Nephron (organoid): ENCODE measurements around the gene B4GALNT3.

Source experiments
- H3K27ac Mint-ChIP-seq, 3 experiments: 2 replicates each; pipeline ENCODE4 v1.8.0; 2020; ENCODE audit warnings: mixed read lengths in 3 of 3, mild to moderate bottlenecking in 2 of 3, moderate library complexity in 1 of 3
- H3K27me3 Mint-ChIP-seq: 2 replicates; pipeline ENCODE4 v1.8.0; 2021; ENCODE audit warnings: low read depth, mild to moderate bottlenecking, moderate library complexity, mixed read lengths
- H3K36me3 Mint-ChIP-seq: 2 replicates; pipeline ENCODE4 v1.8.0; 2020; ENCODE audit warnings: low read depth, mixed read lengths
- H3K4me1 Mint-ChIP-seq: 2 replicates; pipeline ENCODE4 v1.8.0; 2020; ENCODE audit warnings: mixed read lengths
- H3K4me3 Mint-ChIP-seq, 3 experiments: 2 replicates each; pipeline ENCODE4 v1.8.0; 2020; ENCODE audit warnings: mild to moderate bottlenecking in 3 of 3, mixed read lengths in 3 of 3, moderate library complexity in 2 of 3
- H3K9me3 Mint-ChIP-seq: 2 replicates; pipeline ENCODE4 v1.8.0; 2020; ENCODE audit warnings: mixed read lengths
- CTCF ChIP-seq, 3 experiments: fragments of 200-600 bp; sonication (generic); IDR thresholded peaks; one replicate each; pipeline ENCODE4 v1.5.0; 2021; ENCODE audit warnings: antibody characterized with exemption in 3 of 3; ENCODE audit not compliant: unreplicated experiment in 3 of 3

Gene B4GALNT3

GRCh38 chr12:541676-542324 is 82.1 kb downstream of the B4GALNT3 start:
- H3K4me1 Mint-ChIP-seq, result peaks cover 47% of the 10 kb centered on the region
- peaks cover 29% of the 10 kb centered on the region for H3K27me3 Mint-ChIP-seq

GRCh38 chr12:542395-543113 is 82.8 kb downstream of the B4GALNT3 start:
- Mint-ChIP-seq H3K9me3 (no peaks in the 10 kb centered on the region), H3K36me3 (no peaks in the 10 kb centered on the region), H3K4me1 (peaks cover 47% of the 10 kb centered on the region)

More at GRCh38 chr12:541676-542324, 82.1 kb downstream of the B4GALNT3 start:
- Mint-ChIP-seq H3K4me3 (no peak overlapping the region), H3K9me3 (no peaks in the 10 kb centered on the region), H3K36me3 (no peaks in the 10 kb centered on the region), H3K27ac (peak overlapping the region; percentile 53 to 71 (median 65))
- TF ChIP-seq CTCF (IDR thresholded peaks at IDR 0.05; ENCODE audit: unreplicated experiment in 3 of 3), result no peak

GRCh38 chr12:543114-543451 is 83.3 kb downstream of the B4GALNT3 start:
- no peaks in the 10 kb centered on the region for H3K9me3 Mint-ChIP-seq
- peaks cover 47% of the 10 kb centered on the region for H3K4me1 Mint-ChIP-seq
- peak overlapping the region; percentile 65 to 73 (median 71) for H3K27ac Mint-ChIP-seq
- peak overlapping the region in 1 of 3 experiments; percentile 33 for H3K4me3 Mint-ChIP-seq
- no peak for TF ChIP-seq CTCF (IDR thresholded peaks at IDR 0.05; ENCODE audit: unreplicated experiment in 3 of 3)
- no peaks in the 10 kb centered on the region for H3K36me3 Mint-ChIP-seq
- peaks cover 33% of the 10 kb centered on the region for H3K27me3 Mint-ChIP-seq

More at GRCh38 chr12:542395-543113, 82.8 kb downstream of the B4GALNT3 start:
- Mint-ChIP-seq H3K27me3 (peaks cover 33% of the 10 kb centered on the region), H3K27ac (peak overlapping the region; percentile 65 to 73 (median 71)), H3K4me3 (peak overlapping the region in 1 of 3 experiments; percentile 33)
- TF ChIP-seq CTCF (IDR thresholded peaks at IDR 0.05; ENCODE audit: unreplicated experiment in 3 of 3), result no peak

- peak overlapping the region in 1 of 3 experiments; percentile 3 for H3K4me3 Mint-ChIP-seq
- no peak for TF ChIP-seq CTCF (IDR thresholded peaks at IDR 0.05; ENCODE audit: unreplicated experiment in 3 of 3)
- H3K9me3 Mint-ChIP-seq, result no peaks in the 10 kb centered on the region
- H3K27ac Mint-ChIP-seq, result peak overlapping the region in 1 of 3 experiments; percentile 12
- peaks cover 33% of the 10 kb centered on the region for H3K27me3 Mint-ChIP-seq
- H3K36me3 Mint-ChIP-seq, result no peaks in the 10 kb centered on the region
- H3K4me1 Mint-ChIP-seq, result peaks cover 41% of the 10 kb centered on the region
Observed at GRCh38 chr12:544142-544541, 84.4 kb downstream of the B4GALNT3 start.

GRCh38 chr12:544941-545635 is 85.3 kb downstream of the B4GALNT3 start:
- no peaks in the 10 kb centered on the region for H3K9me3 Mint-ChIP-seq
- TF ChIP-seq CTCF (IDR thresholded peaks at IDR 0.05; ENCODE audit: unreplicated experiment in 3 of 3), result no peak
- no peaks in the 10 kb centered on the region for H3K36me3 Mint-ChIP-seq
- peaks cover 41% of the 10 kb centered on the region for H3K4me1 Mint-ChIP-seq
- H3K27me3 Mint-ChIP-seq, result peaks cover 39% of the 10 kb centered on the region
- no peak overlapping the region for H3K4me3 Mint-ChIP-seq
- no peak overlapping the region for H3K27ac Mint-ChIP-seq
